ENCODE data around the gene EXOSC2. TPM values are rescaled to one million over a fixed set of nuclear protein-coding genes. Genes with fewer than 3 reads are reported as not detected.

Gene EXOSC2
- total and polyA plus RNA-seq, 11 donors = 10.6 to 19.7 (median 13.1) TPM

DNA sequence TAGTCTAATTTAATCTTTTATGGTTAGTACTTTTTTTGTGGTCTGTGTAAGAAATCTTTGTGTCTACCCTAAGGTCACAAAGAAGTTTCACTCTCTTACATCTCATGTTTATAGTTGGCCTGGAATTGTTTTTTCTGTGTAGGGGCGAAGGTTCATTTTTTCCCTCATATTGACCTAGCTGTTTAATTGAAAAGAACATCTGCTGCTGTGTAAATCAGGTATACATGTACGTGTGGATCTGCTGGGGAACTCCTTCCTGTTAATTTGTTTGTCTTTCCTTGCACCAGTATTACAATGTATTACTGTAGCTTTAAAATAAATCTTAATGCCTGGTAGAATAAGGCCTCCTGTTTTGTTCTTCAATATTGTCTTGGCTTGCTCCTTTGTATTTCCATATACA, 37.8 kb downstream of the EXOSC2 start:
- 77 to 83% (median 80%) methylated on average over 2 of the region's 2 CpGs for WGBS, 4 donors
- no peak for ATAC-seq
- Histone ChIP-seq H3K27me3 (no peaks in the 10 kb centered on the region), H3K4me1 (peaks cover 0 to 23% (median 14%) of the 10 kb centered on the region in 12 donors), H3K4me3 (no peak overlapping the region), H3K27ac (no peak overlapping the region), H3K36me3 (no peaks in the 10 kb centered on the region), H3K9me3 (peaks cover 0 to 10% (median 0%) of the 10 kb centered on the region in 12 donors)
- intact Hi-C loops (cut with DNase I) = no loop called here
- TF ChIP-seq, protein P1, sequence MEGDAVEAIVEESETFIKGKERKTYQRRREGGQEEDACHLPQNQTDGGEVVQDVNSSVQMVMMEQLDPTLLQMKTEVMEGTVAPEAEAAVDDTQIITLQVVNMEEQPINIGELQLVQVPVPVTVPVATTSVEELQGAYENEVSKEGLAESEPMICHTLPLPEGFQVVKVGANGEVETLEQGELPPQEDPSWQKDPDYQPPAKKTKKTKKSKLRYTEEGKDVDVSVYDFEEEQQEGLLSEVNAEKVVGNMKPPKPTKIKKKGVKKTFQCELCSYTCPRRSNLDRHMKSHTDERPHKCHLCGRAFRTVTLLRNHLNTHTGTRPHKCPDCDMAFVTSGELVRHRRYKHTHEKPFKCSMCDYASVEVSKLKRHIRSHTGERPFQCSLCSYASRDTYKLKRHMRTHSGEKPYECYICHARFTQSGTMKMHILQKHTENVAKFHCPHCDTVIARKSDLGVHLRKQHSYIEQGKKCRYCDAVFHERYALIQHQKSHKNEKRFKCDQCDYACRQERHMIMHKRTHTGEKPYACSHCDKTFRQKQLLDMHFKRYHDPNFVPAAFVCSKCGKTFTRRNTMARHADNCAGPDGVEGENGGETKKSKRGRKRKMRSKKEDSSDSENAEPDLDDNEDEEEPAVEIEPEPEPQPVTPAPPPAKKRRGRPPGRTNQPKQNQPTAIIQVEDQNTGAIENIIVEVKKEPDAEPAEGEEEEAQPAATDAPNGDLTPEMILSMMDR (IDR thresholded peaks at IDR 0.05) = no peak
- no peak for TF ChIP-seq POLR2A (IDR thresholded peaks at IDR 0.05)
- DNase-seq = no peak

DNA sequence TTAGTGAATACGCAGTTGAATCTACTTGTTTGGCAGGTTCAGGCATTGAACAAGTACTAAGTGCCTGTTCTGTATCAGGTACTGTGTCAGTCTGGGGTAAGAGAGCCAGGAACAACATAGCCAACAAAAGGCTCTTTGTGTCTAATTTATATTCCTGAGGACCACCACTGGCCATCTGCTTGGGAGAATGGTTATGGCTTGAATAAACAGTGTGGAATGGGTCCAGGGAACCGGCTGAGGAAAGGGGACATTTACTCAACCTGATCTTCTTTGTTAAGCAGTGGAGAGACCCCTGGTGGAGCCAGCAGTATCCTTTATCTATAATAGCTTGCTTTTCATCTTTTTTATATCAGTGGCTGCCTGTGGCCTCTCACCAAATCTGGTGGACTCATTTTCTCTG, 38.6 kb downstream of the EXOSC2 start:
- no peaks in the 10 kb centered on the region for H3K27me3 ChIP-seq
- intact Hi-C loops (cut with DNase I) = no loop called here
- H3K4me1 ChIP-seq = peaks cover 0 to 23% (median 14%) of the 10 kb centered on the region in 12 donors
- peak overlapping the region in 1 of 12 donors; percentile 2 for H3K27ac ChIP-seq
- TF ChIP-seq, protein P1 (IDR thresholded peaks at IDR 0.05) = peak in 2 of 12 donors; percentile 8 to 19
- TF ChIP-seq POLR2A (IDR thresholded peaks at IDR 0.05) = no peak
- DNase-seq (no peak), ATAC-seq (peak in 1 of 4 donors; percentile 22)
- 46 to 54% (median 47%) methylated on average over 2 of the region's 2 CpGs for WGBS, 4 donors
- no peaks in the 10 kb centered on the region for H3K36me3 ChIP-seq
- H3K4me3 ChIP-seq = no peak overlapping the region
- peaks cover 0 to 10% (median 0%) of the 10 kb centered on the region in 12 donors for H3K9me3 ChIP-seq

DNA sequence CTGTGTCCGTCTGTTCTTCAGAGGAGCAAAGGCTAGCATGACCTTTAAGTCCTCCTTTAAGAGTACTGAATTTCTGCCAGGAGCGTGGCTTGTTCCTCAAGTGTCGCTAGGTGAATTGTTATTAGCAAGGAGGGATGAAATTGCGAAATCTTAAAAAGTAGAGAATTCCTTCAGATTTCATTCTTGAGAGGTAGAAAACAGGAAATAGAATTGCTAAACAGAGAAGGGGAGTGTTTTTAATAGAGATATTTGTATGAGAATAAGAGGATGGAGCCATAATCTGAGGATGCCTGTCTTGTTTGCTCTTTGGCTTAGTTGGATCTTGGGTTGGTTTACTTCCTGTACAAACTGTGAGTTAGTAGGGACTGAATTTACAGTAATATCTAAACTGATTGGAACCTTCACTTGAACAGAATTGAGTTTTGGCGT, 39.2 kb downstream of the EXOSC2 start:
- peak in 2 of 4 donors; percentile 9 to 31 for ATAC-seq
- H3K27ac ChIP-seq = peak overlapping the region in 3 of 12 donors; percentile 2 to 35 (median 4)

DNA sequence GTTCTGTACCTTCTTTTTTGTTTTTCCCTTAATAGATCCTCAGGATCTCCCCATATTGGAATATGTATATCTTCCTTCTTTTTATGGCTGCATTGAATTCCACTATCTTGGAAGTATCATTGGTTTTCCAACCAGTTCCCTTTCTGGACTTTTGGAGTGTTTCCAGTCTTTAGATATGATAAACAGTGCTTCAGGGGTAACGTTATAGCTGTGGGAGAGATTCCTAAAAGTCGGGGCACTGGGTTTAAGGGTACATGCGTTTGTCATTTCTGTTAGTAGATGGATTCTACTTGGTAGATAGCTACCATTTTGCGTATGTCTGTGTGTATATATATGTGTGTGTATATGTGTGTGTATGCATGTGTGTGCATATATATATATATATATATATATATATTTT, 42.0 kb downstream of the EXOSC2 start:
- ATAC-seq = no peak
- Histone ChIP-seq H3K36me3 (no peaks in the 10 kb centered on the region), H3K27ac (no peak overlapping the region), H3K4me3 (no peak overlapping the region), H3K27me3 (no peaks in the 10 kb centered on the region), H3K9me3 (no peaks in the 10 kb centered on the region), H3K4me1 (peaks cover 0 to 23% (median 15%) of the 10 kb centered on the region in 12 donors)
- intact Hi-C loops (cut with DNase I) = no loop called here
- TF ChIP-seq, protein P1 (IDR thresholded peaks at IDR 0.05) = no peak
- TF ChIP-seq POLR2A (IDR thresholded peaks at IDR 0.05) = no peak
- 83 to 86% (median 84%) methylated on average over 4 of the region's 4 CpGs for WGBS, 4 donors
- DNase-seq = no peak

More for the DNA sequence above, 39.2 kb downstream of the EXOSC2 start:
- H3K9me3 ChIP-seq = peaks cover 0 to 10% (median 0%) of the 10 kb centered on the region in 12 donors
- no peaks in the 10 kb centered on the region for H3K36me3 ChIP-seq
- H3K27me3 ChIP-seq = no peaks in the 10 kb centered on the region
- intact Hi-C loops (cut with DNase I) = no loop called here
- H3K4me3 ChIP-seq = no peak overlapping the region
- WGBS, 4 donors = 47 to 55% (median 50%) methylated on average over 5 of the region's 5 CpGs
- no peak for TF ChIP-seq POLR2A (IDR thresholded peaks at IDR 0.05)
- TF ChIP-seq, protein P1 (IDR thresholded peaks at IDR 0.05) = no peak
- H3K4me1 ChIP-seq = peaks cover 0 to 23% (median 14%) of the 10 kb centered on the region in 12 donors
- DNase-seq = no peak
